SK-N-SH (cell line): ENCODE data around the gene COMMD3. TPM values are rescaled to one million over a fixed set of nuclear protein-coding genes. Genes with fewer than 3 reads are reported as not detected.

Experiments
- CTCF ChIA-PET: fragments of 300-600, 350-600 bp; formaldehyde crosslinking; extraction: SDS; loops from one replicate; lab custom pipeline; 2021; lab: Yijun Ruan, JAX
- POLR2A ChIA-PET: fragments of 350-600 bp; sonication (Branson Sonifier 250); formaldehyde crosslinking; extraction: SDS; loops from one replicate; lab custom pipeline; 2020; ENCODE audit warnings: antibody characterized with exemption, inconsistent platforms; lab: Yijun Ruan, JAX
- DNase-seq: peaks from one replicate; pipeline ENCODE4 v3.0.0; 2012
- H2AFZ ChIP-seq: fragments of 200-600 bp; sonication (generic); 2 replicates; pipeline ENCODE4 v1.8.1; 2016; ENCODE audit warnings: antibody characterized with exemption, mild to moderate bottlenecking, low read depth
- H3F3A ChIP-seq: fragments of 200-600 bp; sonication (generic); replicated peaks from 2 replicates; pipeline ENCODE3; 2016; ENCODE audit warnings: antibody characterized with exemption, mild to moderate bottlenecking; ENCODE audit not compliant: insufficient read depth
- H3K27ac ChIP-seq, 2 experiments: fragments of 200-500 bp in 1 of 2; fragments of 200-600 bp in 1 of 2; sonication (Bioruptor generic) in 1 of 2; sonication (generic), shearing (Covaris generic) in 1 of 2; 2 replicates each; pipeline versions ENCODE4 v1.5.1 to v1.6.1; 2014 to 2016; ENCODE audit warnings: low read depth in 2 of 2, inconsistent platforms in 1 of 2, low read length in 1 of 2, mild to moderate bottlenecking in 1 of 2, mixed read lengths in 1 of 2
- H3K27me3 ChIP-seq: fragments of 200-600 bp; sonication (generic), shearing (Covaris generic); 2 replicates; pipeline ENCODE4 v1.6.1; 2016; ENCODE audit warnings: mixed run types; ENCODE audit not compliant: insufficient read depth
- H3K36me3 ChIP-seq, 2 experiments: fragments of 200-500 bp in 1 of 2; fragments of 200-600 bp in 1 of 2; sonication (Bioruptor generic) in 1 of 2; sonication (generic) in 1 of 2; replicated peaks in 1 of 2; 2 replicates each; pipeline versions ENCODE3 to v1.5.1; 2014 to 2016; ENCODE audit warnings: low read length in 1 of 2, mild to moderate bottlenecking in 1 of 2; ENCODE audit not compliant: insufficient read depth in 2 of 2, control insufficient read depth in 1 of 2
- H3K4me1 ChIP-seq, 2 experiments: fragments of 200-500 bp in 1 of 2; fragments of 200-600 bp in 1 of 2; sonication (Bioruptor generic) in 1 of 2; sonication (generic), shearing (Covaris generic) in 1 of 2; 2 replicates each; pipeline versions ENCODE4 v1.5.1 to v1.6.1; 2014 to 2016; ENCODE audit warnings: low read depth in 1 of 2, low read length in 1 of 2, mixed run types in 1 of 2; ENCODE audit not compliant: insufficient read depth in 2 of 2, control insufficient read depth in 1 of 2
- H3K4me2 ChIP-seq: fragments of 200-600 bp; sonication (generic), shearing (Covaris generic); 2 replicates; pipeline ENCODE4 v1.6.1; 2017; ENCODE audit warnings: mixed run types
- H3K4me3 ChIP-seq, 2 experiments: fragments of 200-500 bp in 1 of 2; fragments of 200-600 bp in 1 of 2; sonication (Bioruptor generic) in 1 of 2; sonication (generic), shearing (Covaris generic) in 1 of 2; 2 replicates each; pipeline versions ENCODE4 v1.5.1 to v1.8.1; 2014 to 2016; ENCODE audit warnings: low read depth in 2 of 2, inconsistent platforms in 1 of 2, low read length in 1 of 2, mild to moderate bottlenecking in 1 of 2, mixed read lengths in 1 of 2, moderate library complexity in 1 of 2
- H3K79me2 ChIP-seq: fragments of 200-600 bp; sonication (generic); 2 replicates; pipeline ENCODE4 v1.8.1; 2017; ENCODE audit warnings: mild to moderate bottlenecking; ENCODE audit not compliant: insufficient read depth
- H3K9ac ChIP-seq: fragments of 200-600 bp; sonication (generic); 2 replicates; pipeline ENCODE4 v1.6.1; 2017; ENCODE audit warnings: mixed run types
- H3K9me2 ChIP-seq: fragments of 200-600 bp; sonication (generic); 2 replicates; pipeline ENCODE4 v1.6.1; 2017; ENCODE audit warnings: mixed run types
- H3K9me3 ChIP-seq: fragments of 200-600 bp; sonication (generic); 2 replicates; pipeline ENCODE4 v1.6.1; 2017; ENCODE audit warnings: mixed run types, mild to moderate bottlenecking, moderate library complexity
- H4K20me1 ChIP-seq: fragments of 200-600 bp; sonication (generic); 2 replicates; pipeline ENCODE4 v1.6.1; 2017; ENCODE audit warnings: mild to moderate bottlenecking, mixed run types; ENCODE audit not compliant: insufficient read depth
- CTCF ChIP-seq: fragments of 200-600 bp; sonication (generic); IDR thresholded peaks from 2 replicates; pipeline ENCODE4 v1.6.1; 2017; ENCODE audit warnings: antibody characterized with exemption, mild to moderate bottlenecking, moderate library complexity
- ELF1 ChIP-seq: IDR thresholded peaks from 2 replicates; pipeline ENCODE4 v1.4.0; 2012
- FOSL2 ChIP-seq: IDR thresholded peaks from 2 replicates; pipeline ENCODE4 v1.4.0; 2012; ENCODE audit warnings: low read depth, mild to moderate bottlenecking, moderate library complexity, borderline replicate concordance
- FOXM1 ChIP-seq: IDR thresholded peaks from 2 replicates; pipeline ENCODE4 v1.4.0; 2012; ENCODE audit warnings: low read depth, mild to moderate bottlenecking
- JUND ChIP-seq: IDR thresholded peaks from 2 replicates; pipeline ENCODE4 v1.4.0; 2012
- MEF2A ChIP-seq: IDR thresholded peaks from 2 replicates; pipeline ENCODE4 v1.4.0; 2012; ENCODE audit warnings: low read depth, borderline replicate concordance
- NRF1 ChIP-seq: IDR thresholded peaks from 2 replicates; pipeline ENCODE4 v1.6.1; 2012; ENCODE audit warnings: low read depth, mild to moderate bottlenecking, low read length
- RCOR1 ChIP-seq: fragments of 150-350 bp; IDR thresholded peaks from 2 replicates; pipeline ENCODE4 v1.6.1; 2017; ENCODE audit warnings: antibody characterized with exemption, low read length
- RFX5 ChIP-seq: IDR thresholded peaks from 2 replicates; pipeline ENCODE4 v1.6.1; 2012; ENCODE audit warnings: mild to moderate bottlenecking, improper control_type of control experiment, low read length
- RXRA ChIP-seq: IDR thresholded peaks from 2 replicates; pipeline ENCODE4 v1.4.0; 2012; ENCODE audit warnings: low read depth, mild to moderate bottlenecking, borderline replicate concordance
- SMC3 ChIP-seq: IDR thresholded peaks from 2 replicates; pipeline ENCODE4 v1.6.1; 2012; ENCODE audit warnings: low read depth, low read length, improper control_type of control experiment
- TCF12 ChIP-seq: IDR thresholded peaks from 2 replicates; pipeline ENCODE4 v1.4.0; 2012
- TEAD4 ChIP-seq: IDR thresholded peaks from 2 replicates; pipeline ENCODE4 v1.4.0; 2012; ENCODE audit warnings: mild to moderate bottlenecking, borderline replicate concordance; ENCODE audit not compliant: insufficient read depth
- YY1 ChIP-seq: IDR thresholded peaks from 2 replicates; pipeline ENCODE4 v1.4.0; 2012; ENCODE audit warnings: low read depth, mild to moderate bottlenecking
- WGBS: methylation state at CpG from one replicate; pipeline ENCODE4 v1.1.6; 2017; ENCODE audit warnings: low lambda C conversion rate; 5-methylcytosine and 5-hydroxymethylcytosine counted together
- polyA plus RNA-seq, 3 experiments: library from polyadenylated mRNA; depleted of rRNA; stranded (reverse); fragments of >200 nt; gene quantifications; 2 replicates each; pipeline ENCODE4 v1.2.3, GENCODE V29; 2012
- TF ChIP-seq, protein P1 (sequence below): IDR thresholded peaks from 2 replicates; pipeline ENCODE4 v1.4.0; 2012; ENCODE audit warnings: low read depth, borderline replicate concordance
- TF ChIP-seq, protein P2 (sequence below): fragments of 150-350 bp; IDR thresholded peaks from 2 replicates; pipeline ENCODE4 v1.6.1; 2016; ENCODE audit warnings: mild to moderate bottlenecking, low read depth, low read length
- TF ChIP-seq, protein P3 (sequence below): IDR thresholded peaks from 2 replicates; pipeline ENCODE4 v1.4.0; 2012; ENCODE audit warnings: low read depth
- TF ChIP-seq, protein P4 (sequence below): IDR thresholded peaks from 2 replicates; pipeline ENCODE4; 2012
- TF ChIP-seq, protein P5 (sequence below): IDR thresholded peaks from 2 replicates; pipeline ENCODE4 v1.6.1; 2012; ENCODE audit warnings: mild to moderate bottlenecking, low read depth, low read length, moderate library complexity

Gene COMMD3
- polyA plus RNA-seq, 1 of the 3 experiments (the other 2 are of a cell fraction), result 26.9 TPM

- TF ChIP-seq FOSL2, result no peak
- TF ChIP-seq, protein P1, sequence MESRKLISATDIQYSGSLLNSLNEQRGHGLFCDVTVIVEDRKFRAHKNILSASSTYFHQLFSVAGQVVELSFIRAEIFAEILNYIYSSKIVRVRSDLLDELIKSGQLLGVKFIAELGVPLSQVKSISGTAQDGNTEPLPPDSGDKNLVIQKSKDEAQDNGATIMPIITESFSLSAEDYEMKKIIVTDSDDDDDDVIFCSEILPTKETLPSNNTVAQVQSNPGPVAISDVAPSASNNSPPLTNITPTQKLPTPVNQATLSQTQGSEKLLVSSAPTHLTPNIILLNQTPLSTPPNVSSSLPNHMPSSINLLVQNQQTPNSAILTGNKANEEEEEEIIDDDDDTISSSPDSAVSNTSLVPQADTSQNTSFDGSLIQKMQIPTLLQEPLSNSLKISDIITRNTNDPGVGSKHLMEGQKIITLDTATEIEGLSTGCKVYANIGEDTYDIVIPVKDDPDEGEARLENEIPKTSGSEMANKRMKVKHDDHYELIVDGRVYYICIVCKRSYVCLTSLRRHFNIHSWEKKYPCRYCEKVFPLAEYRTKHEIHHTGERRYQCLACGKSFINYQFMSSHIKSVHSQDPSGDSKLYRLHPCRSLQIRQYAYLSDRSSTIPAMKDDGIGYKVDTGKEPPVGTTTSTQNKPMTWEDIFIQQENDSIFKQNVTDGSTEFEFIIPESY, result no peak
- TF ChIP-seq, protein P2, sequence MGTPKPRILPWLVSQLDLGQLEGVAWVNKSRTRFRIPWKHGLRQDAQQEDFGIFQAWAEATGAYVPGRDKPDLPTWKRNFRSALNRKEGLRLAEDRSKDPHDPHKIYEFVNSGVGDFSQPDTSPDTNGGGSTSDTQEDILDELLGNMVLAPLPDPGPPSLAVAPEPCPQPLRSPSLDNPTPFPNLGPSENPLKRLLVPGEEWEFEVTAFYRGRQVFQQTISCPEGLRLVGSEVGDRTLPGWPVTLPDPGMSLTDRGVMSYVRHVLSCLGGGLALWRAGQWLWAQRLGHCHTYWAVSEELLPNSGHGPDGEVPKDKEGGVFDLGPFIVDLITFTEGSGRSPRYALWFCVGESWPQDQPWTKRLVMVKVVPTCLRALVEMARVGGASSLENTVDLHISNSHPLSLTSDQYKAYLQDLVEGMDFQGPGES, result no peak
- TF ChIP-seq NRF1, result no peak
- TF ChIP-seq RCOR1, result no peak
- TF ChIP-seq, protein P3, sequence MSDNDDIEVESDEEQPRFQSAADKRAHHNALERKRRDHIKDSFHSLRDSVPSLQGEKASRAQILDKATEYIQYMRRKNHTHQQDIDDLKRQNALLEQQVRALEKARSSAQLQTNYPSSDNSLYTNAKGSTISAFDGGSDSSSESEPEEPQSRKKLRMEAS, result no peak
- TF ChIP-seq JUND, result no peak
- TF ChIP-seq, protein P4, sequence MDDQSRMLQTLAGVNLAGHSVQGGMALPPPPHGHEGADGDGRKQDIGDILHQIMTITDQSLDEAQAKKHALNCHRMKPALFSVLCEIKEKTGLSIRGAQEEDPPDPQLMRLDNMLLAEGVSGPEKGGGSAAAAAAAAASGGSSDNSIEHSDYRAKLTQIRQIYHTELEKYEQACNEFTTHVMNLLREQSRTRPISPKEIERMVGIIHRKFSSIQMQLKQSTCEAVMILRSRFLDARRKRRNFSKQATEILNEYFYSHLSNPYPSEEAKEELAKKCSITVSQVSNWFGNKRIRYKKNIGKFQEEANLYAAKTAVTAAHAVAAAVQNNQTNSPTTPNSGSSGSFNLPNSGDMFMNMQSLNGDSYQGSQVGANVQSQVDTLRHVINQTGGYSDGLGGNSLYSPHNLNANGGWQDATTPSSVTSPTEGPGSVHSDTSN, result no peak
- TF ChIP-seq RFX5, result no peak
- TF ChIP-seq, all 33 proteins: peak for 0
- Histone ChIP-seq H3F3A (no peaks in the 10 kb centered on the region), H3K4me3 (no peak overlapping the region), H3K9me2 (no peaks in the 10 kb centered on the region), H3K9ac (no peak overlapping the region), H4K20me1 (no peaks in the 10 kb centered on the region), H3K4me2 (no peak overlapping the region), H3K4me1 (no peaks in the 10 kb centered on the region), H3K79me2 (no peaks in the 10 kb centered on the region), H3K36me3 (no peaks in the 10 kb centered on the region), H3K27ac (no peak overlapping the region), H3K27me3 (no peaks in the 10 kb centered on the region), H2AFZ (no peak overlapping the region), H3K9me3 (no peaks in the 10 kb centered on the region)
- ChIA-PET POLR2A (no interaction called here), CTCF (interaction anchor here (0.6 kb wide), 1 partner anchor 219 kb away, joined by 3 read pairs; no protein-coding TSS in a partner anchor)
- no peak for DNase-seq
Measured at GRCh38 chr10:22366435-22366703, 50.2 kb downstream of the COMMD3 start.

GRCh38 chr10:22366771-22367170, 50.6 kb downstream of the COMMD3 start:
- Histone ChIP-seq H4K20me1 (no peaks in the 10 kb centered on the region), H2AFZ (no peak overlapping the region), H3F3A (no peaks in the 10 kb centered on the region), H3K79me2 (no peaks in the 10 kb centered on the region), H3K4me2 (no peak overlapping the region), H3K27ac (no peak overlapping the region), H3K9me2 (no peaks in the 10 kb centered on the region), H3K27me3 (no peaks in the 10 kb centered on the region), H3K36me3 (no peaks in the 10 kb centered on the region), H3K4me1 (no peaks in the 10 kb centered on the region), H3K9me3 (no peaks in the 10 kb centered on the region), H3K9ac (no peak overlapping the region), H3K4me3 (no peak overlapping the region)
- POLR2A ChIA-PET, result no interaction called here
- no peak for DNase-seq
- CTCF ChIA-PET, result interaction anchor here (0.6 kb wide), 1 partner anchor 219 kb away, joined by 3 read pairs; no protein-coding TSS in a partner anchor
- 53% methylated on average over 2 of the region's 2 CpGs for WGBS
- TF ChIP-seq CTCF (no peak), NRF1 (no peak), JUND (no peak), TEAD4 (no peak), SMC3 (no peak), YY1 (no peak), TCF12 (no peak), ELF1 (no peak), FOXM1 (no peak), MEF2A (no peak), RFX5 (no peak), RXRA (no peak)
- TF ChIP-seq, protein P3, result no peak
- TF ChIP-seq, protein P5, sequence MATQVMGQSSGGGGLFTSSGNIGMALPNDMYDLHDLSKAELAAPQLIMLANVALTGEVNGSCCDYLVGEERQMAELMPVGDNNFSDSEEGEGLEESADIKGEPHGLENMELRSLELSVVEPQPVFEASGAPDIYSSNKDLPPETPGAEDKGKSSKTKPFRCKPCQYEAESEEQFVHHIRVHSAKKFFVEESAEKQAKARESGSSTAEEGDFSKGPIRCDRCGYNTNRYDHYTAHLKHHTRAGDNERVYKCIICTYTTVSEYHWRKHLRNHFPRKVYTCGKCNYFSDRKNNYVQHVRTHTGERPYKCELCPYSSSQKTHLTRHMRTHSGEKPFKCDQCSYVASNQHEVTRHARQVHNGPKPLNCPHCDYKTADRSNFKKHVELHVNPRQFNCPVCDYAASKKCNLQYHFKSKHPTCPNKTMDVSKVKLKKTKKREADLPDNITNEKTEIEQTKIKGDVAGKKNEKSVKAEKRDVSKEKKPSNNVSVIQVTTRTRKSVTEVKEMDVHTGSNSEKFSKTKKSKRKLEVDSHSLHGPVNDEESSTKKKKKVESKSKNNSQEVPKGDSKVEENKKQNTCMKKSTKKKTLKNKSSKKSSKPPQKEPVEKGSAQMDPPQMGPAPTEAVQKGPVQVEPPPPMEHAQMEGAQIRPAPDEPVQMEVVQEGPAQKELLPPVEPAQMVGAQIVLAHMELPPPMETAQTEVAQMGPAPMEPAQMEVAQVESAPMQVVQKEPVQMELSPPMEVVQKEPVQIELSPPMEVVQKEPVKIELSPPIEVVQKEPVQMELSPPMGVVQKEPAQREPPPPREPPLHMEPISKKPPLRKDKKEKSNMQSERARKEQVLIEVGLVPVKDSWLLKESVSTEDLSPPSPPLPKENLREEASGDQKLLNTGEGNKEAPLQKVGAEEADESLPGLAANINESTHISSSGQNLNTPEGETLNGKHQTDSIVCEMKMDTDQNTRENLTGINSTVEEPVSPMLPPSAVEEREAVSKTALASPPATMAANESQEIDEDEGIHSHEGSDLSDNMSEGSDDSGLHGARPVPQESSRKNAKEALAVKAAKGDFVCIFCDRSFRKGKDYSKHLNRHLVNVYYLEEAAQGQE, result no peak
